IMR-90 (cell line): ENCODE results near the gene WNT7B. TPM values are rescaled to one million over a fixed set of nuclear protein-coding genes. Genes with fewer than 3 reads are reported as not detected.

Experiments
- ATAC-seq: fragments of 200-7000 bp; cut with Tn5 transposase; 2 replicates; pipeline ENCODE4 v1.9.1; 2020; ENCODE audit warnings: low read depth, mild to moderate bottlenecking, moderate library complexity
- BruUV-seq: library from RNA; stranded (reverse); fragments of 400-500 nt; replicated peaks from 2 replicates; lab custom pipeline; 2021; lab: Mats Ljungman, UMichigan
- CTCF ChIA-PET: fragments of 300-600 bp; formaldehyde crosslinking; extraction: SDS; loops from one replicate; lab custom pipeline; 2021; ENCODE audit warnings: antibody characterized with exemption; lab: Yijun Ruan, JAX
- POLR2A ChIA-PET: fragments of 300-600 bp; sonication (Branson Sonifier 250); formaldehyde crosslinking; loops from one replicate; lab custom pipeline; 2022; ENCODE audit warnings: antibody characterized with exemption; ENCODE audit not compliant: unreplicated experiment; lab: Charles Lee
- DNase-seq: peaks from one replicate; pipeline ENCODE4 v3.0.0; 2013
- H2AFZ ChIP-seq: replicated peaks from 2 replicates; pipeline ENCODE3; 2013; ENCODE audit warnings: low read length, mild to moderate bottlenecking; ENCODE audit not compliant: poor library complexity
- H2AK5ac ChIP-seq: 2 replicates; pipeline ENCODE4 v1.6.1; 2013; ENCODE audit warnings: low read depth, low read length, inconsistent platforms
- H2AK9ac ChIP-seq: replicated peaks from 2 replicates; pipeline ENCODE3; 2013; ENCODE audit warnings: mild to moderate bottlenecking, low read depth, low read length, moderate library complexity; ENCODE audit not compliant: poor library complexity
- H2BK120ac ChIP-seq: 2 replicates; pipeline ENCODE4 v1.6.1; 2013; ENCODE audit warnings: low read depth, low read length, inconsistent platforms
- H2BK15ac ChIP-seq: 3 replicates; pipeline ENCODE4 v1.6.1; 2013; ENCODE audit warnings: low read depth, low read length, inconsistent platforms
- H2BK20ac ChIP-seq: 2 replicates; pipeline ENCODE4 v1.6.1; 2013; ENCODE audit warnings: low read depth, mild to moderate bottlenecking, inconsistent platforms, low read length, moderate library complexity
- H2BK5ac ChIP-seq: 2 replicates; pipeline ENCODE4 v1.6.1; 2013; ENCODE audit warnings: mild to moderate bottlenecking, low read depth, low read length, inconsistent platforms; ENCODE audit not compliant: poor library complexity, severe bottlenecking
- H3K14ac ChIP-seq: replicated peaks from 2 replicates; pipeline ENCODE4 v1.6.1; 2013; ENCODE audit warnings: low read depth, low read length, inconsistent platforms
- H3K18ac ChIP-seq: 2 replicates; pipeline ENCODE4 v1.6.1; 2013; ENCODE audit warnings: low read depth, low read length, control low read depth
- H3K23ac ChIP-seq: 2 replicates; pipeline ENCODE4 v1.6.1; 2013; ENCODE audit warnings: low read depth, low read length, inconsistent platforms
- H3K27ac ChIP-seq: 2 replicates; pipeline ENCODE4 v1.5.1; 2013; ENCODE audit warnings: mild to moderate bottlenecking, control low read depth, low read length; ENCODE audit not compliant: insufficient read depth
- H3K27me3 ChIP-seq: 2 replicates; pipeline ENCODE4 v1.6.1; 2013; ENCODE audit warnings: low read length; ENCODE audit not compliant: control insufficient read depth, insufficient read depth
- H3K36me3 ChIP-seq: 2 replicates; pipeline ENCODE4 v1.6.1; 2013; ENCODE audit warnings: low read length, mixed read lengths; ENCODE audit not compliant: control insufficient read depth, insufficient read depth
- H3K4ac ChIP-seq: 2 replicates; pipeline ENCODE4 v1.6.1; 2013; ENCODE audit warnings: low read depth, low read length, inconsistent platforms
- H3K4me1 ChIP-seq: 2 replicates; pipeline ENCODE4 v1.6.1; 2013; ENCODE audit warnings: low read length, mixed read lengths; ENCODE audit not compliant: control insufficient read depth, insufficient read depth
- H3K4me2 ChIP-seq: 2 replicates; pipeline ENCODE4 v1.6.1; 2013; ENCODE audit warnings: low read depth, mild to moderate bottlenecking, control low read depth, low read length, moderate library complexity
- H3K4me3 ChIP-seq: 2 replicates; pipeline ENCODE4 v1.5.1; 2013; ENCODE audit warnings: low read depth, mild to moderate bottlenecking, control low read depth, low read length, moderate library complexity; ENCODE audit not compliant: insufficient read depth
- H3K56ac ChIP-seq: 2 replicates; pipeline ENCODE4 v1.6.1; 2013; ENCODE audit warnings: low read length, inconsistent platforms; ENCODE audit not compliant: insufficient read depth; ENCODE audit errors: extremely low read depth
- H3K79me1 ChIP-seq, 2 experiments: 2 replicates each; pipeline ENCODE4 v1.6.1; 2013; ENCODE audit warnings: low read length in 2 of 2, inconsistent platforms in 1 of 2, low read depth in 1 of 2
- H3K9ac ChIP-seq: 2 replicates; pipeline ENCODE4 v1.6.1; 2013; ENCODE audit warnings: low read depth, low read length, control low read depth
- H3K9me1 ChIP-seq: 2 replicates; pipeline ENCODE4 v1.6.1; 2013; ENCODE audit warnings: low read length, inconsistent platforms; ENCODE audit not compliant: insufficient read depth
- H3K9me3 ChIP-seq: 2 replicates; pipeline ENCODE4 v1.6.1; 2013; ENCODE audit warnings: low read length; ENCODE audit not compliant: control insufficient read depth, insufficient read depth
- H4K20me1 ChIP-seq: 2 replicates; pipeline ENCODE4 v1.6.1; 2013; ENCODE audit warnings: low read length, inconsistent platforms; ENCODE audit not compliant: insufficient read depth
- H4K5ac ChIP-seq: 2 replicates; pipeline ENCODE4 v1.6.1; 2013; ENCODE audit warnings: mild to moderate bottlenecking, low read depth, low read length, control low read depth
- H4K8ac ChIP-seq, 2 experiments: 2 replicates each; pipeline ENCODE4 v1.6.1; 2013; ENCODE audit warnings: low read depth in 2 of 2, low read length in 2 of 2, control low read depth in 1 of 2, inconsistent platforms in 1 of 2
- H4K91ac ChIP-seq: 2 replicates; pipeline ENCODE4 v1.6.1; 2013; ENCODE audit warnings: low read depth, low read length, inconsistent platforms; ENCODE audit not compliant: insufficient read depth
- CEBPB ChIP-seq: IDR thresholded peaks from 2 replicates; pipeline ENCODE4 v1.6.1; 2012; ENCODE audit warnings: low read depth, low read length, improper control_type of control experiment
- CHD1 ChIP-seq: IDR thresholded peaks from 2 replicates; pipeline ENCODE4 v1.6.1; 2012; ENCODE audit warnings: low read depth, low read length, improper control_type of control experiment
- CTCF ChIP-seq: conservative IDR thresholded peaks from 2 replicates; pipeline ENCODE4 v1.5.1; 2012; ENCODE audit warnings: mild to moderate bottlenecking, low read depth, low read length, improper control_type of control experiment
- ELK1 ChIP-seq: fragments of 150-350 bp; IDR thresholded peaks from 2 replicates; pipeline ENCODE4 v1.6.1; 2016; ENCODE audit warnings: low read depth, mild to moderate bottlenecking, low read length, moderate library complexity, borderline replicate concordance
- MAFK ChIP-seq: IDR thresholded peaks from 2 replicates; pipeline ENCODE4 v1.6.1; 2012; ENCODE audit warnings: low read depth, low read length, improper control_type of control experiment
- MAZ ChIP-seq: IDR thresholded peaks from 2 replicates; pipeline ENCODE4 v1.6.1; 2012; ENCODE audit warnings: low read depth, mild to moderate bottlenecking, low read length, improper control_type of control experiment, moderate library complexity, borderline replicate concordance
- NFE2L2 ChIP-seq: fragments of 150-350 bp; IDR thresholded peaks from 2 replicates; pipeline ENCODE4 v1.6.1; 2016; ENCODE audit warnings: low read depth, mild to moderate bottlenecking, low read length
- POLR2A ChIP-seq: IDR thresholded peaks from 2 replicates; pipeline ENCODE4 v1.6.1; 2012; ENCODE audit warnings: mild to moderate bottlenecking, low read depth, low read length
- RAD21 ChIP-seq: IDR thresholded peaks from 2 replicates; pipeline ENCODE4 v1.6.1; 2012; ENCODE audit warnings: low read length, improper control_type of control experiment
- WGBS, 2 experiments: methylation state at CpG; one replicate each; pipeline versions ENCODE4 v1.1.5 to v1.1.7; 2013; ENCODE audit warnings: missing lambda C conversion rate in 2 of 2; ENCODE audit not compliant: insufficient read length in 1 of 2; ENCODE audit errors: extremely low coverage in 2 of 2; 5-methylcytosine and 5-hydroxymethylcytosine counted together
- dilution Hi-C: fragments of 300-500 bp; cut with HindIII; formaldehyde crosslinking; loops from one replicate; pipeline ENCODE4 v1.14.3; 2018; ENCODE audit warnings: low sequenced_read_pairs; ENCODE audit not compliant: unreplicated experiment
- in situ Hi-C: fragments of 300-500 bp; cut with MboI; formaldehyde crosslinking; loops from 3 replicates; pipeline ENCODE4 v1.14.3; 2019; ENCODE audit warnings: low sequenced_read_pairs, inconsistent platforms, mixed read lengths
- intact Hi-C: fragments of 100-400 bp; cut with micrococcal nuclease; formaldehyde crosslinking; loops from 2 replicates; pipeline ENCODE4 v1.10.0; 2022
- polyA plus RNA-seq, 3 experiments: library from polyadenylated mRNA; depleted of rRNA; stranded (reverse); fragments of >200 nt; gene quantifications; 2 replicates each; pipeline ENCODE4 v1.2.3, GENCODE V29; 2012; ENCODE audit warnings: low replicate concordance in 1 of 3
- total RNA-seq: library from RNA; depleted of rRNA; stranded (reverse); fragments of >200 nt; gene quantifications from 2 replicates; pipeline ENCODE4 v1.2.3, GENCODE V29; 2012

Gene WNT7B
- total and polyA plus RNA-seq, 2 of the 4 experiments (the other 2 are of a cell fraction): under 0.01 to 0.15 TPM

GRCh38 chr22:45984316-45984916 lies 7.5 kb upstream of the WNT7B start:
- Histone ChIP-seq H3K27me3 (peaks cover 31% of the 10 kb centered on the region), H3K79me1 (no peaks in the 10 kb centered on the region), H4K5ac (no peak overlapping the region), H2BK5ac (no peak overlapping the region), H4K91ac (no peak overlapping the region), H2AK9ac (no peak overlapping the region), H2BK20ac (no peak overlapping the region), H3K4me2 (no peak overlapping the region), H4K20me1 (peaks cover 8% of the 10 kb centered on the region; the same call in 1 of the 2 replicates), H3K4ac (no peak overlapping the region), H3K9me1 (peaks cover 14% of the 10 kb centered on the region), H3K14ac (no peak overlapping the region), H2AK5ac (no peak overlapping the region), H3K56ac (no peak overlapping the region), H2AFZ (no peak overlapping the region), H2BK120ac (no peak overlapping the region), H3K23ac (no peak overlapping the region), H3K27ac (no peak overlapping the region), H4K8ac (no peak overlapping the region), H3K18ac (no peak overlapping the region), H3K9me3 (peaks cover 22% of the 10 kb centered on the region), H3K4me3 (no peak overlapping the region), H3K4me1 (no peaks in the 10 kb centered on the region), H3K36me3 (no peaks in the 10 kb centered on the region), H3K9ac (no peak overlapping the region), H2BK15ac (no peak overlapping the region)
- ChIA-PET POLR2A (no interaction called here), CTCF (no interaction called here)
- ATAC-seq: no peak
- no peak; the same call in 1 of the 2 replicates for TF ChIP-seq MAFK
- TF ChIP-seq NFE2L2: no peak
- TF ChIP-seq CHD1: no peak
- no peak for TF ChIP-seq MAZ
- no peak for TF ChIP-seq POLR2A
- TF ChIP-seq ELK1: no peak
- no peak for TF ChIP-seq CEBPB
- no peak for TF ChIP-seq RAD21
- TF ChIP-seq CTCF: no peak
- DNase-seq: no peak
- in situ Hi-C loops (loop anchor here (5.0 kb wide), 1 partner anchor 342 kb away; no protein-coding TSS in a partner anchor), dilution Hi-C loops (no loop called here), intact Hi-C loops (no loop called here)
- WGBS, 2 experiments: no CpG with 5 or more reads among the region's 1 CpG
- BruUV-seq: no TSS peak
